HG03558 (cell line): ENCODE measurements around the gene TMEM138.

ENCODE experiments used
- ATAC-seq: cut with Tn5 transposase; IDR thresholded peaks from one replicate; pipeline ENCODE4 v1.9.1; 2021; ENCODE audit warnings: moderate number of reproducible peaks; ENCODE audit not compliant: unreplicated experiment; ENCODE audit errors: extremely low read depth

TMEM138 gene

GRCh38 chr11:61361741-61362541 is at the start of gene TMEM138, which contains the start of gene CYB561A3:
TSS of gene TMEM138 (plus strand) at chr11:61362374. CDS start at chr11:61364391, 2,017 bp downstream.
TSS of gene CYB561A3 (minus strand) at chr11:61361882. CDS start at chr11:61356713, 5,169 bp downstream.
- ATAC-seq: peak; percentile 76

DNA sequence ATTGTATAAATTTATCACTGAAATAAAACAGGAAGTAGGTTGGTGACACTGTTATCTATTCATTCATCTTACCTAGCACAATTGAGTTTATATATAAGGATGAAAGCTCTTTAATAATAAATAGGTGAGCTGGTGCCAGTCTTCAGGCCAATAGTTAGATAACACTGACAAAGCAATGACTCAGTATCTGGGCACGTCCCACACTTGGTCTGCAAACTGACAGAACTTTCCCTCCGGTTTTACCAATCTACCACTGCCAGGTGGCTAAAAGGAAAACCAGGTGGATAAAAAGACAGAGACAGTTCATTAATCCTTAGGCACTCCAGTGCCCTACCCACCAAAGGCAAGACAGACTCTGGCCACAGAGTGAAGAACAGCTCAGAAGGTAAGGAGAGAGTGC is 46.9 kb upstream of the TMEM138 start:
- ATAC-seq: no peak

DNA sequence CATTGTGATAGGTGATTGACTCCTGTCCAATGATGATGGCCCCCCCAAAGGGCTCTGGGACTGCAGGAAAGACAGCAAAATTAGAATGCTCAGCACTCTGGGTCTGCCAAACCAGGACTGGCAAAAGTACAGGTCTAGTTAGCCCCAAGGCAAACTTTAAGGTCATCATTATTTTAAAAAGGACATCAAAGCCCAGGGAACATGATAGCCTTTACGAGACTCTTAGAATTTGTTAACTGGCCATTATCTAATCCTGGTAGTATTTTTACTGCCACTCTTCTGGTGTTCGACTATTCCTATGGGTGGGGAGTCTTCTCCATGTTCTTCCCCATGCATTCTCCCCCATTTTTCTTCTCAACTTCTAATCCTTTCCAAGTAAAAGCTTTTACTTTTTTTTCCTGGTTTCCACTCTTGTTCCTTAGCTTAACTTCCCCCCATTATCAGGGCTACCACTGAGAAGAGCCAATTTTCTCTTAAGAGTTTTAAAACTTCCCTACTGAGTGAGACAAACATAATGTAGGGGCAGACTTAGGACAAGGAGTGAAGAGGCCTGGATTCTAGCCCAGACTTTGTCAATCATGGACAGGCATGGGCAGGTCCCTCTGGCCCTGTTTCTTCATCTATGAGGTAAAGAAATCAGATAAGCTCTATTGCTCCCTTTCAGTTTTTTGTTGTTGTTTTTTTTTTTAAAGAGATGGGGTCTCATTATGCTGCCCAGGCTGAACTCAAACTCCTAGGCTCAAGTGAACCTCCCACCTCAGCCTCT is 36.3 kb upstream of the TMEM138 start:
- ATAC-seq: no peak

DNA sequence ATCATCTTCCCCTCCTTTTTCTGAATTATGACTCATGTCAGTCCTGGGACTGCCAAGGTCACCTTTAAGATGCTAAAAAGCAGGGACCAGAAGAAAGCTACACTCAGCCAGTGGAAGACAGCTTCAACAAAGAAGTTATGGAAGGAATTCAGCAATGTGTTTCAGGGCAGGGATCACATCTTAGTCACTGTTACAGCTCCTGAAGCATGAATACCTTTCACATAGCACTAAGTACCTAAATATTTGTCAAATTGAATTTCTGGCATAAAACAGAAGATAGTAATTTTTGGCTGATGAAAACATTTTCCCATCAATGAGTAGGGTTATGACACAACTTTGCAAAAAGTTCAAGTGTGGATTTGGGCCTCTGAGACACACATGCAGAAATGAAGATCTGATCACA is 34.5 kb upstream of the TMEM138 start:
- no peak for ATAC-seq

DNA sequence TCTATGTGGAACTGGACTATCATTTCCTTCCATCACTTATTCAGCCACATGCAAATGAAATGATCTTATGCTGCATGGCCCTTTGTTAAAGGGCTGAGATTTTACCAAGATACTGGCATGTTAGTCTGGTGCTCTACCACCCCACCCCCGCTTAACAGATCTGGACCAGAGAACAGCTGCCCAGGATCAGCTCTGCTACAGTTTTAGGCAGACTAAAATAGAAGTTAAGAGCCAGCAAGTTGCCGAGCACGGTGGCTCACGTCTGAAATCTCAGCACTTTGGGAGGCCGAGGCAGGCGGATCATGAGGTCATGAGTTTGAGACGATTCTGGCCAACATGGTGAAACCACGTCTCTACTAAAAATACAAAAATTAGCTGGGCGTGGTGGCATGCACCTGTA is 33.8 kb upstream of the TMEM138 start:
- ATAC-seq: no peak

- no peak for ATAC-seq
Observed at GRCh38 chr11:61329871-61330270, 32.3 kb upstream of the TMEM138 start.

GRCh38 chr11:61331651-61332050 is 30.5 kb upstream of the TMEM138 start:
- no peak for ATAC-seq

DNA sequence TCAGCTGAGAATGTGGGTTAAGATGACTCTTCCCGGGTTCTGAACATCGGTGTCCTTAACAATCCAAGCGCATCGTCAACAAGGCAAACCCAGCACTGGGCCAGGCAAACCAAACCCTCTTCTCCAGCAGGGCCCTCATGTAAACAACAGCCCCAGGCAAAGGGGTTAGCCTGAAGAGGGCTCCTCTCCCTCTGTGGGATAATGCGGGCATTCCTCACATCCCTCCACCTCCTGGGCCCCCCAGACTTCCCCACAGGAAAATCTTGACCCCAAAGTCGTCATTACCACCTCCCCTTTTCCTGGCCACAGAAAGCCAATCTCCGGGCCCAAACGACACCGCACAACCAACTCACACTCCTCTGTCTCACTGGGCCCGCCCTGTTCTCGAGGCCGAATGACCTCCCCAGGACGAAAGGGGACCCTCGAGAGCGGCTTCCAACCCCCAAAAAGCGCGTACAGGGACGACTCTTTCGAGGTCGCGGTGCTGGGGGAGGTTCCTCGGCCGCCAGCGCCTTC is 29.8 kb upstream of the TMEM138 start:
- ATAC-seq: no peak

DNA sequence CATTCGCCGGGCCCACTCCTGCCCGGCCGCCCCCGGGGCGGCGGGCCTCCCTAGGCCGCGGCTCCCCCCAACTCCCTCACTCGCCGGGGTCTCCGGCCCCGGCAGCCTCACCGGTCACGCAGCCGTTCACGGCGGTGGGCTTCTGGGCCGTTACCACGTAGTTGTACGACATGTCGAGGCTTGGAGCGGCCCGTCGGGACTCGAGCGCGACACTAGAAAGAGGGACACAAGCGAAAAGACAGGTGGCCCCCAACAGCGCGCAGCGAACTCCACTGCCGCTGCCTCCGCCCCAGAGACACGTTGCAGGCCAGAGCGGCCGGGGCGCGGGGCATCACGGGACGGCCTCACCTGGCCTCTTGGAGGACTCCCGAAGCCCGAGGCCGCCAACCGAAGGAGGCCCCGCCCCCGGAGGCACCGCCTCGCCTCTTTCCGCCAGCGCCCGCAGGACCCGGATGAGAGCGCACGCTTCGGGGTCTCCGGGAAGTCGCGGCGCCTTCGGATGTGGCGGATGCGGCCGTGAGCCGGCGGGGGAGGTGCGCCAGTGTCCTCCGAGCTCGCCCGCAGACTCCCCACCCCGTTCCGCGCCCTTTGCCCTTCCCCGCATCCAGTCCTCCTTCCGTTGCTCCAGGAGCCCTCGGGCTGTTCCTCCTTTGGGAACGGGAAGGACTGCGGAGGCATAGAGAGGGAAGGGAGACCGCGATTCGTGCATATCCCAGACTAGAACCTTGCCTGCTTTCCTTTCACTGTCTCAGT is 29.2 kb upstream of the TMEM138 start, which contains the start of the genes DDB1 and TKFC:
TSS of gene DDB1 (minus strand) at position 309 of the 753 bp plus-strand sequence. CDS start at position 172, 137 bp downstream.
TSS of gene TKFC (plus strand) at position 432 of the 753 bp plus-strand sequence. CDS start 1,501 bp downstream, outside the sequence.
- ATAC-seq: peak; percentile 56

GRCh38 chr11:61333550-61334433 is 28.4 kb upstream of the TMEM138 start:
- no peak for ATAC-seq

DNA sequence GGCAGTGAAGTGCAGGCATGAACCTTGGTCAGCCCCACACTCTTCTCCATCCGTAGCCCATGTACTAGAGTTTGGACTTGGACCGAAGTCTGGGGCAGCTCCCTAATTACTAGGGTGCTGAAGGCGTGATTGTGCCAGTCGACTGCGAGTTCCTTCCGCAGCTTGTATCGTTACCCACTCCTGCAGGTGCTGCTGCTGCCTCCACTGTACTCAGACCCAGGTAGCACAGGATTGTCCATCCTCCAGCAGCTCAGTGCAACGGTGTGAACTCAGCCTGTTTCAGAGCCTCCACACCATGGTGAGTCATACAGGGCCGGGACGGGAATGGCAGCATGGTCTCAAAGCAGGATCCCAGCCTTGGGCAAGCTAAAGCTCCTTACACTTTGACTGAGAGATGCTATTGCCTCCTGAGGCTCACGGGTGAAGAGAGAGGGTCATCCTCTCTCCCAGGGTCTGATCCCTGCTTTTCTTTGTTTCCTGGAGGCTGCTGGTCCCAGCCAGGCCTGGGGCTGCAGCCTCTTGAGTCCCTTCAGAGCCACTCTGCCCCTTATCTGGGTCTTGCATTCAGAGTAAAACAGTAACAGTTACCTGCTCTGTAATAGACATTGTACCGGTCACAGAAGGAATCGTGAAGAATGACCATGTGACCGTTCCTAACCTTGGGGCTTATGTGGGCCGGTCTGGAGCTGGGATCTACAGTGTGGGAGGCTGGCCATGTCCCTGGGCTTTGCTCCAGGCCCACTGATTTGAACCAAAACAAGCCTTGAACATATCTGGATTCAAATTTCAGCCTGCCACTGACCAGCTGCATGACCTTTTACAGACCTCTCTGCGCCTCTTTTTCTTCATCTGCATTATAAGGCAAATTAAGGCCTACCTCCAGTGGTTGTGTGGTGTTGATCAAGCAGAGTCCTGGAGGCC is 27.5 kb upstream of the TMEM138 start:
- ATAC-seq: no peak

DNA sequence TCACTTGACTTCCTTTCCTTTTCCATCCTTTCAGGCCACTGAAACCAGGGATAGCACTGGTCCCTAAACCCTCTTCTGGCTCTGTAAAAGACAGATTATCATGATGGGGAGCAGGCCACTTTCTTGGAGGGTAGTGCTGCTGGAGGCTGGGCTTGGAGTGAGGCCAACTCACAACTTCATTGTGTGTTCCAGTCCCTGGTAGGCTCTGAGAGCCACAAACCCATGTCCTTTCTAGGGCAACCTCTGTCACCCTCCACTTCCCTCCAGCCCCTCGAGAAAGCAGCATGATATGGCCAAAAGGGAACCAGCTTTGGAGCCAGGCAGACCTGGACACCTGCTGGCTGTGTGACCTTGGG is 26.8 kb upstream of the TMEM138 start:
- no peak for ATAC-seq

DNA sequence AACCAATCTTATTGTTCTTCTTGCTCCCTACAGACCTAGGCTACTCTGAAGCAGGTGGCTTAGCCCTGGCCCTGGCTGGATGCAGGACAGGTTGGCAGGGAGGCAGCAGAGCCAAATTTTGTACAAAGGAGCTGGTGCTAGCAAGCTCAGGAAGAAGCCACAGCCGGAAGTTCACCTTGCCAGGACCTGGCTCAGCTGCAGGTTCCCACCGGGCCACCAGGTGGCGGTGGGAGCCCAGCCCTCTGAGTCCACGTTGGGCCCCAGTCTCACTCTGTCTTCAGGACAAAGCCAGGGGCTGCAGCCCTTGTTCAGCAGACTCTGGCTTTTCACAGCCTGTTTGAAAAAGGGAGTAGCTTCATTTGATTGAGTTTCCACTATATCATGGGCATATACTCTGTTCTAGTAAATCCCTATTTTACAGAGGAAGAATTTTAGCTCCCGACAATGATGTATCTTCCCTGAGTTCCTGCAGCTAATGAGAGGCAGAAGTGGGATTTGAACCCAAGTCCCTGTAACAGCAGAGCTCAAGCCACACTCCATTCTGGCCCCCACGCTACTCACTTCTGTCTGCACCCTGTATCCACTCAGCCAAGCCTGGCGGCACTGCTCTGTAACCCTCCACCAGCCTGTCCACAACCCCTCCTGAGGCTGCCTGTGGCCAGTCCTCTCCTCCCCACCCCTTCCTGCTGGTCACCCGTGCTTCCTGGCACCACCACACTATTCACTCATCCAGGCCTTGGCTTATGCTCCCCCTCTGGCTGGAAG is 25.8 kb upstream of the TMEM138 start:
- no peak for ATAC-seq

GRCh38 chr11:61337706-61338470 is 24.3 kb upstream of the TMEM138 start:
- ATAC-seq: no peak

GRCh38 chr11:61338783-61339489 is 23.2 kb upstream of the TMEM138 start:
- no peak for ATAC-seq

GRCh38 chr11:61339490-61339878 is 22.7 kb upstream of the TMEM138 start:
- ATAC-seq: no peak
